HG03280 (cell line): ENCODE data around the gene KRTAP5-11.
"Not testable (repeated sequence)": the region's sequence is repeated elsewhere in the genome, so short reads cannot be mapped to it uniquely, and the experiment has no call there.

Experiments used
- ATAC-seq: cut with Tn5 transposase; IDR thresholded peaks from one replicate; pipeline ENCODE4 v1.9.1; 2021; ENCODE audit warnings: mild to moderate bottlenecking, moderate library complexity; ENCODE audit not compliant: unreplicated experiment

KRTAP5-11 gene

GRCh38 chr11:71534711-71535608 is 47.7 kb downstream of the KRTAP5-11 start:
- not testable (repeated sequence) for ATAC-seq

GRCh38 chr11:71532036-71532610 is 50.6 kb downstream of the KRTAP5-11 start:
- ATAC-seq: no peak
